Stimulated activated CD8-positive, alpha-beta memory T cell treated with anti-CD3 and anti-CD28 coated beads, Interleukin-2, amount 100 ng/mL, for 48 hours (primary cell): ENCODE measurements around the gene JAK1.

Source experiments
- DNase-seq, 2 donors: peaks; one replicate each; pipeline ENCODE4 v3.0.0-alpha.2; 2020; ENCODE audit warnings: low read depth in 2 of 2

JAK1 gene

GRCh38 chr1:64866689-64867088 lies 99.7 kb downstream of the JAK1 start:
- no peak for DNase-seq

- DNase-seq = no peak
Observed at GRCh38 chr1:64865105-64865757, 101.1 kb downstream of the JAK1 start.

GRCh38 chr1:64864018-64864940 lies 102.1 kb downstream of the JAK1 start:
- peak; percentile 14 to 20 for DNase-seq

GRCh38 chr1:64861611-64862010 lies 104.7 kb downstream of the JAK1 start:
- no peak for DNase-seq

- no peak for DNase-seq
Observed at GRCh38 chr1:64857347-64857746, 109.0 kb downstream of the JAK1 start.

- no peak for DNase-seq
Observed at GRCh38 chr1:64856553-64856952, 109.8 kb downstream of the JAK1 start.

- no peak for DNase-seq
Observed at GRCh38 chr1:64855557-64855956, 110.8 kb downstream of the JAK1 start.

- no peak for DNase-seq
Observed at GRCh38 chr1:64854674-64855073, 111.7 kb downstream of the JAK1 start.

- no peak for DNase-seq
Observed at GRCh38 chr1:64851664-64852063, 114.7 kb downstream of the JAK1 start.

GRCh38 chr1:64850846-64851245 lies 115.5 kb downstream of the JAK1 start:
- DNase-seq = no peak

- DNase-seq = no peak
Observed at GRCh38 chr1:64849942-64850341, 116.4 kb downstream of the JAK1 start.

GRCh38 chr1:64848803-64849202 lies 117.5 kb downstream of the JAK1 start:
- no peak for DNase-seq

GRCh38 chr1:64848136-64848535 lies 118.2 kb downstream of the JAK1 start:
- no peak for DNase-seq

GRCh38 chr1:64847666-64848065 lies 118.7 kb downstream of the JAK1 start:
- DNase-seq = no peak

GRCh38 chr1:64846573-64847430 lies 119.5 kb downstream of the JAK1 start:
- no peak for DNase-seq

- no peak for DNase-seq
Observed at GRCh38 chr1:64845831-64846425, 120.4 kb downstream of the JAK1 start.

- DNase-seq = no peak
Observed at GRCh38 chr1:64844609-64845008, 121.7 kb downstream of the JAK1 start.

- no peak for DNase-seq
Observed at GRCh38 chr1:64844175-64844574, 122.2 kb downstream of the JAK1 start.

- DNase-seq = no peak
Observed at GRCh38 chr1:64843675-64844074, 122.7 kb downstream of the JAK1 start.

GRCh38 chr1:64842224-64842623 lies 124.1 kb downstream of the JAK1 start:
- DNase-seq = no peak

- DNase-seq = no peak
Observed at GRCh38 chr1:64841330-64842065, 124.9 kb downstream of the JAK1 start.
